HEK293T (cell line): ENCODE measurements around the gene PEMT.

ENCODE experiments used
- CTCF ChIA-PET: fragments of 350-600 bp; formaldehyde crosslinking; extraction: SDS; loops from one replicate; lab custom pipeline; 2021; ENCODE audit warnings: antibody characterized with exemption, inconsistent platforms; lab: Yijun Ruan, JAX
- POLR2A ChIA-PET: fragments of 350-600 bp; formaldehyde crosslinking; extraction: SDS; loops from one replicate; lab custom pipeline; 2020; ENCODE audit warnings: antibody characterized with exemption, inconsistent platforms; lab: Yijun Ruan, JAX
- DNase-seq: peaks from one replicate; pipeline ENCODE4 v3.0.0; 2012; ENCODE audit warnings: mixed read lengths; ENCODE audit errors: extremely low spot score
- ARNT ChIP-seq: fragments of 450-650 bp; IDR thresholded peaks from 2 replicates; pipeline ENCODE4 v1.6.1; 2017; ENCODE audit warnings: mild to moderate bottlenecking
- BHLHE40 ChIP-seq: fragments of 450-650 bp; IDR thresholded peaks from 2 replicates; pipeline ENCODE4 v1.6.1; 2016; ENCODE audit warnings: mild to moderate bottlenecking, moderate library complexity, borderline replicate concordance
- CTBP1 ChIP-seq: fragments of 450-650 bp; IDR thresholded peaks from 2 replicates; pipeline ENCODE4 v1.6.1; 2016; ENCODE audit warnings: borderline replicate concordance
- ELF4 ChIP-seq: fragments of 450-650 bp; IDR thresholded peaks from 2 replicates; pipeline ENCODE4 v1.6.1; 2017; ENCODE audit warnings: antibody characterized with exemption
- FOXA1 ChIP-seq: fragments of 450-650 bp; IDR thresholded peaks from 2 replicates; pipeline ENCODE4 v1.6.1; 2016; ENCODE audit warnings: mild to moderate bottlenecking
- FOXK2 ChIP-seq: fragments of 450-650 bp; IDR thresholded peaks from 2 replicates; pipeline ENCODE4 v1.6.1; 2016; ENCODE audit warnings: mild to moderate bottlenecking
- FOXM1 ChIP-seq: fragments of 450-650 bp; IDR thresholded peaks from 2 replicates; pipeline ENCODE4 v1.6.1; 2017; ENCODE audit warnings: mild to moderate bottlenecking, borderline replicate concordance
- HDGF ChIP-seq: fragments of 450-650 bp; IDR thresholded peaks from 2 replicates; pipeline ENCODE4 v1.6.1; 2017; ENCODE audit warnings: antibody characterized with exemption, borderline replicate concordance
- L3MBTL2 ChIP-seq: fragments of 450-650 bp; conservative IDR thresholded peaks from 2 replicates; pipeline ENCODE4 v1.6.1; 2016; ENCODE audit warnings: mild to moderate bottlenecking
- LEF1 ChIP-seq: fragments of 450-650 bp; IDR thresholded peaks from 2 replicates; pipeline ENCODE4 v1.6.1; 2017; ENCODE audit warnings: mild to moderate bottlenecking, borderline replicate concordance
- NFRKB ChIP-seq: fragments of 450-650 bp; IDR thresholded peaks from 2 replicates; pipeline ENCODE4 v1.6.1; 2016; ENCODE audit warnings: mild to moderate bottlenecking, moderate library complexity
- PKNOX1 ChIP-seq: fragments of 450-650 bp; IDR thresholded peaks from 2 replicates; pipeline ENCODE4 v1.6.1; 2016
- SP1 ChIP-seq: fragments of 450-650 bp; IDR thresholded peaks from 2 replicates; pipeline ENCODE4 v1.6.1; 2017
- SUZ12 ChIP-seq: fragments of 450-650 bp; IDR thresholded peaks from 2 replicates; pipeline ENCODE4 v1.6.1; 2016; ENCODE audit warnings: mild to moderate bottlenecking
- TARDBP ChIP-seq: fragments of 450-650 bp; IDR thresholded peaks from 2 replicates; pipeline ENCODE4 v1.6.1; 2016
- ZNF384 ChIP-seq: fragments of 450-650 bp; IDR thresholded peaks from 2 replicates; pipeline ENCODE4 v1.6.1; 2016

Gene PEMT

GRCh38 chr17:17496189-17497064 is 95.1 kb downstream of the PEMT start, which contains the start of gene RASD1:
TSS of gene RASD1 (minus strand) at chr17:17496395. CDS start at chr17:17496181, 214 bp downstream.
- TF ChIP-seq ELF4: no peak
- no peak for TF ChIP-seq SUZ12
- TF ChIP-seq FOXA1: no peak
- TF ChIP-seq CTBP1: no peak
- no peak for TF ChIP-seq HDGF
- no peak for TF ChIP-seq FOXM1
- no peak; the same call in 1 of the 2 replicates for TF ChIP-seq ARNT
- TF ChIP-seq PKNOX1: no peak
- TF ChIP-seq L3MBTL2: no peak
- no peak for TF ChIP-seq LEF1
- no peak for TF ChIP-seq FOXK2
- no peak for TF ChIP-seq SP1
- CTCF ChIA-PET: interaction anchor here (0.7 to 2.2 kb wide), 16 partner anchors 9 to 145 kb away, joined by 3 to 21 read pairs (median 4); partner anchors contain the start of gene PEMT
- peak; percentile 93 for DNase-seq
- POLR2A ChIA-PET: interaction anchor here (0.9 to 2.2 kb wide), 7 partner anchors 15 to 146 kb away, joined by 3 to 9 read pairs (median 3); partner anchors contain the start of gene PEMT

- ChIA-PET POLR2A (interaction anchor here (2.2 kb wide), 1 partner anchor 96 kb away, joined by 9 read pairs; the partner anchor contains the start of gene PEMT), CTCF (interaction anchor here (1.5 to 2.2 kb wide), 4 partner anchors 10 to 118 kb away, joined by 8 to 21 read pairs (median 9); no protein-coding TSS in a partner anchor)
- no peak for TF ChIP-seq ELF4
- TF ChIP-seq SUZ12: no peak
- no peak for TF ChIP-seq TARDBP
- no peak for TF ChIP-seq LEF1
- no peak for TF ChIP-seq CTBP1
- no peak for TF ChIP-seq L3MBTL2
- no peak for TF ChIP-seq BHLHE40
- no peak for TF ChIP-seq ZNF384
- no peak for TF ChIP-seq FOXK2
- no peak for TF ChIP-seq HDGF
- no peak for TF ChIP-seq FOXM1
- TF ChIP-seq SP1: no peak
- no peak for TF ChIP-seq PKNOX1
- TF ChIP-seq FOXA1: no peak
- TF ChIP-seq ARNT: no peak
- TF ChIP-seq NFRKB: no peak
- DNase-seq: no peak
These were observed 95.8 kb downstream of the PEMT start for GRCh38 chr17:17495536-17496188.

GRCh38 chr17:17494870-17495535 is 96.5 kb downstream of the PEMT start:
- ChIA-PET POLR2A (no interaction called here), CTCF (no interaction called here)
- TF ChIP-seq ZNF384 (no peak), SP1 (no peak), NFRKB (no peak), SUZ12 (no peak), PKNOX1 (no peak), CTBP1 (no peak), HDGF (no peak), ARNT (no peak), L3MBTL2 (no peak), ELF4 (no peak), LEF1 (no peak), FOXM1 (no peak), BHLHE40 (no peak), FOXK2 (no peak), FOXA1 (no peak), TARDBP (no peak)
- no peak for DNase-seq

- ChIA-PET POLR2A (no interaction called here), CTCF (no interaction called here)
- no peak for TF ChIP-seq NFRKB
- TF ChIP-seq FOXM1: no peak
- TF ChIP-seq BHLHE40: no peak
- no peak for TF ChIP-seq CTBP1
- no peak for TF ChIP-seq ARNT
- no peak for TF ChIP-seq LEF1
- no peak for DNase-seq
These were observed 97.0 kb downstream of the PEMT start for GRCh38 chr17:17494499-17494869.

GRCh38 chr17:17493986-17494466 is 97.5 kb downstream of the PEMT start:
- TF ChIP-seq PKNOX1 (no peak), CTBP1 (no peak), BHLHE40 (no peak), L3MBTL2 (no peak), NFRKB (no peak), ARNT (no peak), ELF4 (no peak), SP1 (no peak), SUZ12 (no peak), FOXK2 (no peak), LEF1 (no peak), ZNF384 (no peak)
- DNase-seq: no peak
- ChIA-PET CTCF (no interaction called here), POLR2A (no interaction called here)
